PC-9 (cell line): ENCODE results near the gene HIVEP2.

ENCODE experiments used
- CTCF ChIP-seq: fragments of 200-600 bp; sonication (generic); conservative IDR thresholded peaks from 2 replicates; pipeline ENCODE4 v1.6.1; 2017; ENCODE audit warnings: mixed run types, antibody characterized with exemption, mild to moderate bottlenecking, moderate library complexity
- EZH2 ChIP-seq: fragments of 200-600 bp; sonication (generic); IDR thresholded peaks from 2 replicates; pipeline ENCODE4 v1.8.0; 2017; ENCODE audit warnings: antibody characterized with exemption, low read depth

GRCh38 chr6:142804490-142804889 lies 140.5 kb downstream of the HIVEP2 start:
- no peak for TF ChIP-seq CTCF
- no peak for TF ChIP-seq EZH2
